Adipose tissue (tissue), 3 donors: Measurements from ENCODE around the gene NID1. TPM values are rescaled to one million over a fixed set of nuclear protein-coding genes. Genes with fewer than 3 reads are reported as not detected.
"Not testable (repeated sequence)": the region's sequence is repeated elsewhere in the genome, so short reads cannot be mapped to it uniquely, and the experiment has no call there.

ENCODE experiments used
- H3K27ac ChIP-seq: one replicate; pipeline ENCODE4 v1.5.1; 2013; ENCODE audit warnings: low read depth, low read length
- WGBS, 3 donors: extraction: QIAGEN DNeasy Blood & Tissue Kit; methylation state at CpG; one replicate each; pipeline ENCODE4 v1.1.7; 2013; 5-methylcytosine and 5-hydroxymethylcytosine counted together
- polyA plus RNA-seq, 3 donors: library from polyadenylated mRNA; stranded (reverse); fragments of 200-250 nt; gene quantifications; one replicate each; pipeline ENCODE4 v1.2.3, GENCODE V29; 2013
- donor health status: healthy with polysubstance abuse.
- donor health status: Bipolar disorder and iron deficiency.
- donor health status: healthy.

The NID1 gene
- polyA plus RNA-seq, 3 donors = 25.8 to 143 (median 66.6) TPM

- not testable (repeated sequence) for H3K27ac ChIP-seq
- 69 to 78% (median 73%) methylated on average over 15 of the region's 15 CpGs for WGBS, 3 donors
Measured at GRCh38 chr1:236096660-236097482, 32.0 kb upstream of the NID1 start.

- no peak overlapping the region for H3K27ac ChIP-seq
- WGBS, 3 donors = 64 to 81% (median 79%) methylated on average over 3 of the region's 3 CpGs
Measured at GRCh38 chr1:236095705-236096520, 31.0 kb upstream of the NID1 start.

GRCh38 chr1:236092899-236093298, 28.0 kb upstream of the NID1 start:
- no peak overlapping the region for H3K27ac ChIP-seq
- 51 to 58% (median 53%) methylated on average over 5 of the region's 5 CpGs for WGBS, 3 donors

- H3K27ac ChIP-seq = no peak overlapping the region
- 72 to 80% (median 75%) methylated on average over 5 of the region's 5 CpGs for WGBS, 3 donors
Measured at GRCh38 chr1:236091933-236092318, 27.0 kb upstream of the NID1 start.

GRCh38 chr1:236090741-236091147, 25.9 kb upstream of the NID1 start:
- no peak overlapping the region for H3K27ac ChIP-seq
- WGBS, 3 donors = 64 to 65% (median 64%) methylated on average over 5 of the region's 5 CpGs

- H3K27ac ChIP-seq = no peak overlapping the region
- 79 to 93% (median 91%) methylated on average over 11 to 12 of the region's 12 CpGs for WGBS, 3 donors
Measured at GRCh38 chr1:236089046-236089773, 24.3 kb upstream of the NID1 start.

GRCh38 chr1:236086537-236086936, 21.6 kb upstream of the NID1 start:
- WGBS, 3 donors = 68 to 80% (median 68%) methylated on average over 7 of the region's 7 CpGs
- no peak overlapping the region for H3K27ac ChIP-seq

GRCh38 chr1:236085545-236086159, 20.8 kb upstream of the NID1 start:
- whole genome bisulfite sequencing, 3 donors = 86 to 95% (median 88%) methylated on average over 6 of the region's 6 CpGs
- H3K27ac ChIP-seq = no peak overlapping the region

GRCh38 chr1:236084386-236084730, 19.5 kb upstream of the NID1 start:
- WGBS, 3 donors = 87 to 94% (median 93%) methylated on average over 3 of the region's 3 CpGs
- H3K27ac ChIP-seq = no peak overlapping the region

GRCh38 chr1:236083650-236084385, 18.9 kb upstream of the NID1 start:
- WGBS, 3 donors = 32 to 48% (median 45%) methylated on average over 8 of the region's 8 CpGs
- no peak overlapping the region for H3K27ac ChIP-seq

GRCh38 chr1:236082526-236082925, 17.6 kb upstream of the NID1 start:
- no peak overlapping the region for H3K27ac ChIP-seq
- 75 to 96% (median 94%) methylated on average over 4 of the region's 4 CpGs for WGBS, 3 donors

GRCh38 chr1:236081546-236082227, 16.8 kb upstream of the NID1 start:
- WGBS, 3 donors = 91 to 94% (median 93%) methylated on average over 10 of the region's 10 CpGs
- no peak overlapping the region for H3K27ac ChIP-seq

- H3K27ac ChIP-seq = no peak overlapping the region
- WGBS, 3 donors = 90 to 93% (median 93%) methylated on average over 5 of the region's 5 CpGs
Measured at GRCh38 chr1:236079703-236080102, 14.8 kb upstream of the NID1 start.

- WGBS, 3 donors = 91 to 92% (median 91%) methylated on average over 2 of the region's 2 CpGs
Measured at GRCh38 chr1:236078993-236079392, 14.1 kb upstream of the NID1 start.

GRCh38 chr1:236078077-236078476, 13.2 kb upstream of the NID1 start:
- 95 to 97% (median 95%) methylated on average over 4 of the region's 4 CpGs for WGBS, 3 donors
- not testable (repeated sequence) for H3K27ac ChIP-seq

More at GRCh38 chr1:236078993-236079392, 14.1 kb upstream of the NID1 start:
- H3K27ac ChIP-seq = no peak overlapping the region

GRCh38 chr1:236075848-236076247, 11.0 kb upstream of the NID1 start:
- 64 to 91% (median 85%) methylated on average over 4 of the region's 4 CpGs for WGBS, 3 donors
- no peak overlapping the region for H3K27ac ChIP-seq

- no peak overlapping the region for H3K27ac ChIP-seq
- WGBS, 3 donors = 90 to 94% (median 91%) methylated on average over 4 of the region's 4 CpGs
Measured at GRCh38 chr1:236073307-236073897, 8.5 kb upstream of the NID1 start.
